ENCODE data around the gene SLC17A9.

The SLC17A9 gene

DNA sequence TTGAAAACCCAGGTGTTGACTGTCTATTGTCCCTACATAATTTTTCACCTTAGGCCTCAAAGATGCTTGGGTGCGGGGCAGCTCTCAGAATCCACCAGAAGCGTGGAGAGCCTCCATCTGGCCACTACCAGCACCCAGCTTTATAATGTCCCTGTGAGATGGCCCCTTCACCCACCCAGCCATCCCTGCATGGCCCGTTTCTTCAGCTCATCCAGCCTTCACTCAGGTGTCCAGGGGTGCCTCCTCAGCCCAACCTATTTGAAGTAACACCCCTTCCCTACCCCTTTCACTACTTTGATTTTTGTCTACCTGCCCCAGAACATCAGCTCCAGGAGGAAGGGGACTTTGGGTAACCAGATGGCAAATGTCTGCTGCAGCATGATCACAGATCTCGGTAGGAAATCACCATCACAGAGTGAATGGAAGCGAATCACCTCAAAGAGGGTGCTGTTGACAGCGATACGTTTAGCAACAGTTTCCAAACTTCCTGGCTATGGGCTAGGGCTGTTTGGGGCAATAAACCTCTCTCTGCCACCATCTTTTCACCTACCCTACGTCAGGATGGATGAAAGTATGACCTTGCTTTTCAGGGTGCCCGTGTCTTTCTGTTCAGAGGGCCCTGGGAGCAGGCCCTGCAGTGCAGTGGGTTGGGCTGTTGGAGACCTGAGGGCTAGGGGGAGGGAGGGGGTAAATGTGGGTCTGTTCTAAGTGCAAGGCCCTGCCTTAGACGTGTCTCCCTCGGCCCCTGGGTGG lies 1.2 kb upstream of the SLC17A9 start:
- no peak for TF ChIP-seq ZFX (IDR thresholded peaks at IDR 0.05)
- TF ChIP-seq, protein P1, sequence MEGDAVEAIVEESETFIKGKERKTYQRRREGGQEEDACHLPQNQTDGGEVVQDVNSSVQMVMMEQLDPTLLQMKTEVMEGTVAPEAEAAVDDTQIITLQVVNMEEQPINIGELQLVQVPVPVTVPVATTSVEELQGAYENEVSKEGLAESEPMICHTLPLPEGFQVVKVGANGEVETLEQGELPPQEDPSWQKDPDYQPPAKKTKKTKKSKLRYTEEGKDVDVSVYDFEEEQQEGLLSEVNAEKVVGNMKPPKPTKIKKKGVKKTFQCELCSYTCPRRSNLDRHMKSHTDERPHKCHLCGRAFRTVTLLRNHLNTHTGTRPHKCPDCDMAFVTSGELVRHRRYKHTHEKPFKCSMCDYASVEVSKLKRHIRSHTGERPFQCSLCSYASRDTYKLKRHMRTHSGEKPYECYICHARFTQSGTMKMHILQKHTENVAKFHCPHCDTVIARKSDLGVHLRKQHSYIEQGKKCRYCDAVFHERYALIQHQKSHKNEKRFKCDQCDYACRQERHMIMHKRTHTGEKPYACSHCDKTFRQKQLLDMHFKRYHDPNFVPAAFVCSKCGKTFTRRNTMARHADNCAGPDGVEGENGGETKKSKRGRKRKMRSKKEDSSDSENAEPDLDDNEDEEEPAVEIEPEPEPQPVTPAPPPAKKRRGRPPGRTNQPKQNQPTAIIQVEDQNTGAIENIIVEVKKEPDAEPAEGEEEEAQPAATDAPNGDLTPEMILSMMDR (conservative IDR thresholded peaks at IDR 0.05): no peak

DNA sequence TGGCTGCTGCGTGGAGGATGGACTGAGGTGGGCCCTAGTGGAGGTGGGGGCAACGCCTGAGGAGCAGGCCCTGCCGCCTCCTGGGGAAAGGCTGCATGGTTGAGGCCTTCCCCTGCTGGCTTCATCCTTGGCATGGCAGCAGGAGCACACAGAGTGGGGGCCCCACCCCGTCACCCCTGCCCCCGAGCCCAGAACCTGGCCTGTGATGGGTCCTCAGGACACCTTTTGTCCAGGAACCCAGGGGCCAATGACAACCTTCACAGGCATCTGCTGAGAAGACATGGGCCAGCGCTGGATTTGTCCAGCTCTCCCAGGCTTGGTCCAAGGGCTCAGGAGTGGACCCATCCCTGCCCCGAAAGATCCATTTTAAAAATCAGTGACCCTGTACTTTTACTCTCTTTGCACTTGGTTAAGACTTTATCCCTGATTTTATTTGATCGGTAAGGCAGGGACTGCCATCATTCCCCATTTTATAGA lies 575 bp upstream of the SLC17A9 start:
- TF ChIP-seq, protein P1 (conservative IDR thresholded peaks at IDR 0.05): no peak
- no peak for TF ChIP-seq ZFX (IDR thresholded peaks at IDR 0.05)
- H3K27ac ChIP-seq: no peak overlapping the region

More for the DNA sequence above, 1.2 kb upstream of the SLC17A9 start:
- no peak overlapping the region for H3K27ac ChIP-seq

DNA sequence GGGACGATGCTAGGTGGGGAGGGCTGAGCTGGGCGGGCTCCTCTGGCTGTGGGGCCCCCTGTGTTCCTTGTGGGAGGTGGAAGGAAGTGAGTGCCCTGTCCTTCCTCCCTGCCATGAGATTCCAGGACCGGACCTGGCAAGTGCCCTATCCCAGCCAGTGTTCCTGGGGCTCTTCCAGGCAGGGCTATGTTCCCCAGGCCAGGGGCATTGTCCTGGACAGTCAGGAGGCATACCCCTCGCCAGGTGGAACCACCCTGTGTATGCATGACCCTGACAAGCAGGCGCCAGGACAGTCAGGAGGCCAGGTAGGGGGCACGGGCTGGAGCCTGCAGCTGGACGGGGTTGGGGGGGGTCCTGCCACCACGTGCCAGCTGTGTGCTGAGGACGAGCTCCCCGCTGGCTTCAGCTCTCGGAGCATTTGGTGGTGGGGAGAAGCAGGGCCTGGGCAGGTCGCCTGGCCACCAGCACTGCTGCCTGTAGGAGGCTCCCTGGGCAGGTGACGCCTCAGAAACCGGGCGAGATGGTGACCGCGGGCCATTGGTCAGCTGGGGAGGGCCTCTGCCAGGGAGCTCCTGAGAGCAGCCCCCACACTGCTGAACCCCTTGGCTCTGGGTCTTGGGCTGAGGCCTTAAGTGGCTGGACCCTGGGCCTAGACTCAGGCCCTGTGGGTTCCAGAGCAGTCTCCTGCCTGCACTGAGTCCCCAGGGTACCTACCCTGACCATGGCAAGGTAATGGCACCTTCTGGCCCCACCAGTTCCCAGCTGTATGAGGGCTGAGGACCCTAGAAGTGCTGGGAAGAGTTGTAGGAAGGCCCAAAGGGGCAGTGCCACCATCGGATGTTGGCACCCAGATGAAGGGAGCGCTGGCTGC lies 694 bp downstream of the SLC17A9 start:
- no peak overlapping the region for H3K27ac ChIP-seq
- TF ChIP-seq, protein P1 (conservative IDR thresholded peaks at IDR 0.05): no peak
- no peak for TF ChIP-seq ZFX (IDR thresholded peaks at IDR 0.05)

DNA sequence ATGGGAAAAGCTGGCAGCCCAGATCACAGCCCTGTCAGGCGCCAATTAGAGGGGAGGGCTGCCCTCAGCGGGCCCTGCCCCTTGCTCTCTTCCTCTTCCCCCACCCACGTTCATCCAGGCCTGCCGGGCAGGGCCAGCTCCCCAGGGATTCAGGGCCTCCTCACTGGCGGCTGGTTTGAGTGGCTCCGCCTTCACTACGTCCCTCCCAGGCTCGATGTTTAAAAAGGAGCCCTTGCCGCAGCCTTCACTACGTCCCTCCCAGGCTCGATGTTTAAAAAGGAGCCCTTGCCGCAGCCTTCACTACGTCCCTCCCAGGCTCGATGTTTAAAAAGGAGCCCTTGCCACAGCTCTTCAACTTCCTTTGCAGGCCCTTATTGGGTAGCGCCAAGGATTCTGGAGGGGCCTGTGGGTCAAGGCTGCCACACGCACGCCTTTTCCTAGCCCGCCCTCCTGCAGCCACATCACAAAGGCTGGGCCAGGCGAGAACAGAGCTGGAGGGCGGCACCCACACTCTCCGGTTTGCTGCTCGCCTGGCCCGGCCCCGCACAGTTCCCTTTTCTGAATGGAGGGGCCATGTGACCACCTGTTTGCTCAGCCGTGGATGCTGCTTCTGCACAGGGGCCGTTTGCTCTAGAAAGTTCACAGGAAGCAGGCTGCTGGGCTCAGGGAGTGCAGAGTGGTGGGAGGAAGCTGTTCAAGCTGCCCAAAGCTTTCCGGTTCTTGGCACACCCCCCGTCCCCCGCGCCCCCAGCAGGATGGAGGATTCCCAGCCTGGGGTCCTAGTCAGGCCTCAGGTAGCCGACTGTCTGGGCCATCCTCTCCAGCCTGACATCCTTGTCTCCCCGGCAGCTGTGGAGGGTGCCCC lies 1.6 kb downstream of the SLC17A9 start:
- H3K27ac ChIP-seq: no peak overlapping the region
- no peak for TF ChIP-seq ZFX (IDR thresholded peaks at IDR 0.05)
- TF ChIP-seq, protein P1 (conservative IDR thresholded peaks at IDR 0.05): no peak

DNA sequence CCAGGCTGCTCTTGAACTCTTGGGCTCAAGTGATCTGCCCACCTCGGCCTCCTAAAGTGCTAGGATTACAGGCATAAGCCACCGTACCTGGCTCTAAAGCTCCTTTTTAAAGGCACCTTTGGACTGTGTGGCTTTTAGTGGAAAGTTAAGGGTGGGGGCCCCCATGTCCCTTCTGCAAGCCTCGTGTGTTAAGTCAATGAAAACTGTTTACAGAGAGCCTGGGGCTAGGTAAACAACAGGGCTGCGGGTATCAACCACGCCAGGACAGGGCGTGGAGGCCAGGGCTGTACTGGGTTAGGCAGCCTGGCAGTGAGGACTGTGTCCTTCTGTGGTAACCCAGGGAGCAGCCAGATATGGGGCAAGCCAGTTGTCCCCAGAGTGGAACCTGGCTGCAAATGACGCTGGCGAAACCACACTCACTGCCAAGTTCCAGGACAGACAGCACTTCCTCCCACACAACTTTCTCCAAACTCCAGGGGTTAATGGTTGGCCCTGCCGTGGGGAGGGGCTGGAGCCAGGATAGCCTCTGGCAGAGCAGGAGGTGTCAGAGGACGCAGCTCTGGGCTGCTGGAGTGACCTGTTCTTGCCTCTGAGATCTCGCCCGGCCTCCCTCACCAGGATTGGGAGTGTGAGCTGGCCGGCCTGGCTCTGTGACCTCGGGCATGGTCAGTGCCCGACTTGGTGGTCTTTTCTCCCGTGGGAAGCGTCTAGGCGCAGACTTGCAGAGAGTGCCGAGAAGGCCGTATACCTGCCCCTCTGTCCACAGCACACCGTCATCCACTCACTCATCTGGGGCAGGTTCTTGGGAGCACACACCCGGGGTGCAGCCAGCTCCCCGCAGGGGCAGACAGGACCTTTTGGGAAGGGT lies 3.2 kb downstream of the SLC17A9 start:
- TF ChIP-seq, protein P1 (conservative IDR thresholded peaks at IDR 0.05): no peak
- TF ChIP-seq ZFX (IDR thresholded peaks at IDR 0.05): no peak
- H3K27ac ChIP-seq: peak overlapping the region; percentile 60

DNA sequence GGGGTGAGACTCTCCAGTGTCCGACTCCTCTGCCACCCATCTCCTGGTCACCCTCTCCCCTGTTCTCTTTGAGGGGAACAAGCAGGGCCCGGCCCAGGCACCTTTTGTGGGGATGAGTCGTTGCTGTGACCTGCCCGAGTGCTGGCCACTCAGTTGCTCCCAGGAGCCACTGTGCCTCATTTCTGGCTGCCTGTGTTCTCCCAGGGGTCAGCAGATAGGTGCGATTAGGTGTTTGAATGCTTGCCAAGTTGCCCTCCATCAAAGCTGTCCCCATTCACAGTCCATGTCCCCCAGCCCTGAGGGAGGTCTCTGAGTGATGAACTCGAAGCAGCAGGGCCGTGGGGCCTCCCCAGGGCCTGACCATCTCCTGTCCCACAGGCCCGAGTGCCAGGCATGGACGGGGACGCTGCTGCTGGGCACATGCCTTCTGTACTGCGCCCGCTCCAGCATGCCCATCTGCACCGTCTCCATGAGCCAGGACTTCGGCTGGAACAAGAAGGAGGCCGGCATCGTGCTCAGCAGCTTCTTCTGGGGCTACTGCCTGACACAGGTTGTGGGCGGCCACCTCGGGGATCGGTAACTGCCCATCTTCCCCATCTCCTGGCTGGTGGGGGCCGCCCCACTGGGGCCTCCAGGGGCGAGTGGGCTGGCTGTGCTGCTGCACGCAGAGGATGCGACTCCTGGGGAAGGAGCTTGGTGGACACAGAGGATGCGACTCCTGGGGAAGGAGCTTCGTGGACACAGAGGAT lies 4.1 kb downstream of the SLC17A9 start:
- TF ChIP-seq, protein P1 (conservative IDR thresholded peaks at IDR 0.05): no peak
- no peak for TF ChIP-seq ZFX (IDR thresholded peaks at IDR 0.05)
- peak overlapping the region; percentile 60 for H3K27ac ChIP-seq

All from C4-2B (cell line).